A549 treated with AZD9567 at 1 μM for 4 hours (cell line): ENCODE results near the gene PDE6A. TPM values are rescaled to one million over a fixed set of nuclear protein-coding genes. Genes with fewer than 3 reads are reported as not detected.

Experiments
- total RNA-seq: library from RNA; stranded (reverse); fragments of 200-300 nt; extraction: Qiagen RNA extraction; gene quantifications from 5 replicates; pipeline ENCODE4 v1.2.3, GENCODE V29; 2022; ENCODE audit not compliant: insufficient read depth

PDE6A gene
- 0.15 to 0.23 TPM (median 0.19 TPM) in 4 of 5 replicates, not detected in the other for total RNA-seq

DNA sequence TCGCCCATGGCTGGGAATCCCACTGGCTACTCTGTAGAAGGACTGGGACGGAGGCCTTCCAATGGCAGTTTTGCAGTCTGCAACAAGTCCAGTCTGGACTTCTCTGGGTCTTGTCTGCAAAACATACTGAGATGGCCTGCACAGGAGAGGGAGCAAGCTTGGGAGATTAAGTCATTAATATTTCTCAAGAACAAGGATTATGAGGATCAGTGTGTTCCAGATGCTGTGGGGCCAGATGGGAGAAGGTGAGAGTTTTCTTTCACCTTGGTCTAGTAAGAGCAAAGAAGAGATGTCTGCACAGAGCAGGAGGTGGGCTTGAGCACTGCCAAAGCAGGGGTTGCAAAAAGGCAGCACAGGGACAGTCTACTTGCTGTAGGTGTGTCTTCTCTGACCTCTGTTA lies at the start of gene PDE6A:
Gene PDE6A, minus strand, starts transcription at position 128 of the 400 bp plus-strand sequence. Its CDS starts 120 bp downstream, at position 8.

DNA sequence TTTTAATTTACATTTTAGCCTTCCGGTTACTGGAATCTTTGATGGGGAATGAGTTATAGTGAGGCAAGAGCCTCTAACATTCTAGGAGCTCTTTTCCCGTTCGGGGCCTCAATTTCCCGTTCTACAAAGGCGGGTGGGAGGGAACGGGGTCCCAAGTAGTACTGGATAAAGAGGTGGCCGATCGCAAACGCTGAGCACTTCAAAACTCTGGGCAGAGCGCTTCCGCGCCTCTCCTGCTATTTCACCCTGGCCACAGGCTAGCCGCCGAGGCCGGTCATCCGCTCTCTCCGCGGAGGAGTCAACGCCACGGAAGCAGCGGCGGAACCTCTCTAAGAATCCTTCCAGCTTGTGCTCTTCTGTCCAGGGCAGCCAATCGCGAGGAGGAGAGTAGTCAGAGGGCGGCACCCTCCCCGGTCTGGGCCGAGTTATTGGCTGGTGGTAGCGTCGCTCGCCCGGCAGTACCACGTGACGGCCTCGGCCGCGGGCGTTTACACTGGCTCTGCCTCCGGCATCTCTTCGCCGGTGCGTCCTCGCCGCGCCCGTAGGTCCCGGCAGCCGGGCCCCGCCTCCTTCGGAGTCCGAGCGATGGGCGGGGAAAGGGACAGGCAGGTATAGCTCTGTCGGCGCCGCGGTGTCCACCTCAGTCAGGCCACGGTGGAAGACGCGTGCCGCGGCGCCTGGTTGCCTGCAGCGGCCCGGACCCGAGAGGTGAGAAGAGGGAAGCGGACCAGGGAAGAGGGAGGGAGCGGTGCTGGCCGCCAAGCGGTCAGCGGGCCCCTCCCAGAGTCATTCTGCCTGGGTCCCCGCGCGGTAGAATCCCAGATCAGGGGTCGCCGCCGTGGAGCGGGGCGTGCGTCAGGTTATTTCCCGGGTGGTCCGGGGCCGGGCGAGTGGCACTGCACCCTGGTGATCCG lies 15.9 kb upstream of the PDE6A start, which contains the start of gene SLC26A2:
Gene SLC26A2, plus strand, starts transcription at position 487 of the 914 bp plus-strand sequence. CDS start 16,895 bp downstream, outside the sequence.

Other genes with a start within 250 kb of the PDE6A start
- gene PPARGC1B, start 214.5 kb downstream of the PDE6A start, total RNA-seq = 3.4 to 5.9 TPM (median 5.2 TPM) in 5 replicates
- 33.5 to 48.2 TPM (median 47.1 TPM) in 5 replicates for gene SLC26A2, start 16.0 kb upstream of the PDE6A start, total RNA-seq
- gene TIGD6, start 55.9 kb upstream of the PDE6A start, total RNA-seq = 5.0 to 7.0 TPM (median 5.4 TPM) in 5 replicates
- gene HMGXB3, start 55.9 kb upstream of the PDE6A start, total RNA-seq = 29.4 to 33.2 TPM (median 31.9 TPM) in 5 replicates
- gene CSF1R, start 141.8 kb upstream of the PDE6A start, total RNA-seq = 0.07 to 0.14 TPM (median 0.12 TPM) in 4 of 5 replicates, not detected in the other
- gene PDGFRB, start 211.1 kb upstream of the PDE6A start, total RNA-seq = 0.14 to 0.47 TPM (median 0.37 TPM) in 4 of 5 replicates, not detected in the other
- gene CDX1, start 222.0 kb upstream of the PDE6A start, total RNA-seq = not detected in 5 replicates
- gene SLC6A7, start 245.3 kb upstream of the PDE6A start, total RNA-seq = 0.02 to 0.06 TPM in 2 of 5 replicates, not detected in the others